SK-N-DZ (cell line): Measurements from ENCODE around the gene SRD5A3.
A peak's percentile ranks its signal among the peaks of the same experiment; 100 is the strongest.

Experiments used
- DNase-seq: peaks from one replicate; pipeline ENCODE4 v3.0.0-alpha.2; 2015; ENCODE audit warnings: low spot score

Gene SRD5A3

GRCh38 chr4:55373461-55373860, 27.4 kb downstream of the SRD5A3 start:
- DNase-seq = no peak

GRCh38 chr4:55376698-55377097, 30.7 kb downstream of the SRD5A3 start:
- no peak for DNase-seq

GRCh38 chr4:55378617-55379467, 32.8 kb downstream of the SRD5A3 start:
- no peak for DNase-seq

- DNase-seq = no peak
Measured at GRCh38 chr4:55380576-55380975, 34.5 kb downstream of the SRD5A3 start.

GRCh38 chr4:55381502-55381901, 35.5 kb downstream of the SRD5A3 start:
- DNase-seq = no peak

GRCh38 chr4:55382488-55383003, 36.5 kb downstream of the SRD5A3 start:
- no peak for DNase-seq

GRCh38 chr4:55385201-55385649, 39.2 kb downstream of the SRD5A3 start:
- DNase-seq = no peak

- DNase-seq = peak; percentile 56
Measured at GRCh38 chr4:55386073-55386472, 40.0 kb downstream of the SRD5A3 start.

GRCh38 chr4:55386840-55387239, 40.8 kb downstream of the SRD5A3 start:
- DNase-seq = no peak

- DNase-seq = no peak
Measured at GRCh38 chr4:55393461-55394320, 47.6 kb downstream of the SRD5A3 start.

GRCh38 chr4:55395218-55395528, 49.1 kb downstream of the SRD5A3 start:
- DNase-seq = no peak

GRCh38 chr4:55395529-55396307, 49.7 kb downstream of the SRD5A3 start, which contains the start of gene TMEM165:
Gene TMEM165 (plus strand): TSS chr4:55395957. CDS start chr4:55396190, 233 bp downstream.
- DNase-seq = peak; percentile 80

GRCh38 chr4:55396308-55397125, 50.5 kb downstream of the SRD5A3 start:
- peak; percentile 31 for DNase-seq

- DNase-seq = no peak
Measured at GRCh38 chr4:55397126-55397436, 51.0 kb downstream of the SRD5A3 start.

GRCh38 chr4:55397520-55398321, 51.7 kb downstream of the SRD5A3 start:
- no peak for DNase-seq

GRCh38 chr4:55398461-55398860, 52.4 kb downstream of the SRD5A3 start:
- DNase-seq = no peak

GRCh38 chr4:55398966-55399365, 52.9 kb downstream of the SRD5A3 start:
- no peak for DNase-seq

- DNase-seq = no peak
Measured at GRCh38 chr4:55399581-55399980, 53.5 kb downstream of the SRD5A3 start.

GRCh38 chr4:55405073-55405472, 59.0 kb downstream of the SRD5A3 start:
- no peak for DNase-seq

- no peak for DNase-seq
Measured at GRCh38 chr4:55406545-55406944, 60.5 kb downstream of the SRD5A3 start.
